Stimulated activated CD8-positive, alpha-beta memory T cell treated with anti-CD3 and anti-CD28 coated beads, Interleukin-15, amount 100 ng/mL, for 48 hours (primary cell): ENCODE data around the gene ZBTB8A.
"Not testable (repeated sequence)": the region's sequence is repeated elsewhere in the genome, so short reads cannot be mapped to it uniquely, and the experiment has no call there.

Experiments used
- DNase-seq, 2 donors: peaks; one replicate each; pipeline ENCODE4 v3.0.0-alpha.2; 2020; ENCODE audit warnings: low read depth in 2 of 2

ZBTB8A gene

DNA sequence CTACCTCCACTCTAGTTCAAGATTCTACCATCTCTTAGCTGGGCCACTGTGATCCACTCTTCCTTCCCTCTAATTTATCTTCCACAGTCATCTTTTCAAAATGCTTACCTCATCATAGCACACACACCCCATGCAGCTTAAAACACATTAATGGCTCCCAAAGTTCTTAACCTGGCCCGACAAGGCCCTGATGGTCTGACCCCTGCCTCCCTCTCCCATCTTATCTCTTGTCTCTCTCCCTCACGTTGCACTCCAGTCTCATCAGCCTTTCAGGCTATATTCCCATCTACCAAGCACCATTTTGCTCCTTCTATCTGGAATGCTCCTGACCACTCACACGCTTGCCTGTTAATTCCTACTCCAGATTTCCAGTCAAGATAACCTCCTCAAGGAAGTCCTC lies 2.5 kb upstream of the ZBTB8A start:
- no peak for DNase-seq

DNA sequence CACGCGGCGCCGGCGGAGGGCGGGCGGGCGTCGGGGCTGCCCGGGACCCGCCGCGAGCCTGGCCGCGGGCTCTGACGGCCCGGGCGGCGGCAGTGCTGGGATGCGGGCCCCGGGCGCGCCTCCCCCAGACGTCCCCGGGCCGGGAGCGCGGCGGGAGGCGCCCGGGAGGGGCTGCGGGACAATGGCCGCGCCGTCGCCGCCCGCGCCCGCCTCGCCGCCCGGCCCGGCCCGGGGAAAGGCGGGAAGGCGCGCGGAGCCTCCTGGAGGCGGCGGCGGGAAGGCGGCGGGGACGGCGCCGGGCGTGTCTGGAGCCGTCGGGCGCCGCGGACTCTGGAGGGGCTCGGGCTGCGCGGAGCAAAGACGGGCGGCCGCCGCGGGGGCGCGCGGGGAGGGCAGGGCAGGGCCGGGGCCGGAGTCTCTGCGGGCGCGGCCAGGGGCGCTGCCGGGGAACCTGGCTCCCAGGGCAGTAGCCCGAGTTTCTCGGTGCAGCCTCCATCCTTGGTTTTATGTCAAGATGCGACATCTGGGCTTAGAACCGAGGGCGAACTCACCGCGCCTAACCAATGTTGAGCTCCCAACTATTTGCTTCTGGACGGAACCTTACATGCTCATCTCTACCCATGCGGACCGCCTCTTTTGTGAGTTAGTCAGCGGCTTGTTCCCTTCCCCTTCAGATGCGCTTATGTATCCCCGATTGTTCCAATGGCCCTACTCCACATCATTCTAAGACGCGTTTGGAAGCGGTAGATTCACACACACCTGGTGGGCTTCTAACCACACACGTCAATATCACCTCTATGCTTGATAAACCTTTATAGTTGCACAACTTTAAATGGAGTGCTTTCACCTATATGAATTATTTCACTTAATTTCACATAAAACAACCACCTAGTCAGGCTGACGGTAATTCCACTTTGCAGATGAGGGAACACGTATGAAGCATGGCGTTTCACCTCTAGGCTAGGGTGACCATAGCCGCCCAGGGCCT lies 651 bp downstream of the ZBTB8A start:
- DNase-seq: no peak

DNA sequence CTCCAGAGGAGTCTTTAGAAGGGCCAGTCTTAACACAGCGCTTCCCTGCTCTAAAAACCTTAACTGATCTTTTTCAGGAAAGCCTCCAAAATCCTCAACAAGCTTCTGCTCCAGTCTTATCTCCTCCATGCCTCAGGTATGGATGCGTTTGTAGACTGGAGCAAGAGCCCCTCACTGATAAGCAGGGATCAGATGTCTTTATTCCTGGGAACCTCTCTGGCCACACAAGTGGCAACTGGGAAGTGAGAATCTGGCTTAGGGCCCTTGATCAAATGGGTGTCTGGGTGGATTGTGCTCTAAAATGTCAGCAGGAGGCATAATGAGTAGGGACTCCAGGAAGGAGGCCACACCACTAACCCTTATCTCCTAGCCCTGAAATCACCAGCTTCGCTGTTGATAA lies 1.4 kb downstream of the ZBTB8A start:
- DNase-seq: no peak

DNA sequence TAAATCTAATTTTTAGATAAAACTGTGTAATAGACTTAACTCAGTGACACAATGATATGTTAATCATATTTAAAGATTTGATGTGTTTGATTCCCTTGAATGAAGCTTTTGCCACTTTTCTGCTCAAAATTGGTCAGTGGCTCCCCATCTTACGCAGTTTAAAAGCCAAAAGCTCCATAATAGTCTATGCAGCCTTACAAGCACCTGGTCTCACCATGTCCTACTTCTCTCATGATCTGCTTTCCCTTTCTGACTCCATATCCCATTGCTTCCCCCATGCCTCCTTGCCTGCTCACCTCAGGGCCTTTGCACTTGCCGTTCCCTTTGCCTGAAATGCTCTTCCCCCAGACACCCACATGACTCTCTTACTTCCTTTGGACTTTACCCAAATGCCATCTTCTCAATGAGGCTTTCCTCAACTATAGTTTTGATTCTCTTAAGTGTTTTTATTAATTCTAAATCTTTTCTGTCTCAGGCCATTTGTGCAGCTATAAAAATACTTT lies 1.9 kb downstream of the ZBTB8A start:
- DNase-seq: no peak

DNA sequence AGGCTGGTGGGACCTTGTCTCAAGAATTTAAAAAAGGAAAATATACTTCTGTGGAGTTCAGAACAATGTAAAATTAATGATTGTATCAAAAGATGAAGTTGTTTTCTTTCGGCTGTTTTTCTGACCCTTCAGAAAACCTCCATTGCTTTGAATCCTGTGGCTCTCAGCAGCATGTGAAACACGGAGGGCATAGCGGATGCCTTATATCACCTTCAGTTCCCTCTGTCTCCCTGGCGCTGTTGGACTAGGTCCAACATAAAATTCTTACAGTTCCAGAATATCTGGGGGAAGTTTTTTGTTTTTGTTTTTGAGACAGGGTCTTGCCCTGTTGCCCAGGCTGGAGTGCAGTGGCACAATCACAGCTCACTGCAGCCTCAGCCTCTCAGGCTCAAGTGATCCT lies 7.4 kb downstream of the ZBTB8A start:
- DNase-seq: no peak

DNA sequence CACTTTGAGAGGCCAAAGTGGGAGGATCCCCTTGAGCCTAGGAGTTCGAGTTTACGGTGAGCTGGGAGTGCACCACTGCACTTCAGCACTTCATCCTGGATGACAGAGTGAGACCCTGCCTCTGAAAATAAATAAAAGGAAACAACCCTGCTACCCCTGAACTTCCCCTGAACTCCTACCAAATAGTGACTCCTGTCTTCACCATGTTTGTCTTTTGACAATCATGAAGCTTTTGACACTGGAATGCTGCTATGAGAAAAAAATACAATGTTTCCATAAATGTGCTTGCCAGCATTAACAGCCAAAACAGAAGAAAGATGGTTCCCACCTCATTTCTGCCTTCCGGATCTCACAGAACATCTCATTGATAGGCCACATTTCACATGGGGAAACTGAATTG lies 10.4 kb downstream of the ZBTB8A start:
- DNase-seq: no peak

DNA sequence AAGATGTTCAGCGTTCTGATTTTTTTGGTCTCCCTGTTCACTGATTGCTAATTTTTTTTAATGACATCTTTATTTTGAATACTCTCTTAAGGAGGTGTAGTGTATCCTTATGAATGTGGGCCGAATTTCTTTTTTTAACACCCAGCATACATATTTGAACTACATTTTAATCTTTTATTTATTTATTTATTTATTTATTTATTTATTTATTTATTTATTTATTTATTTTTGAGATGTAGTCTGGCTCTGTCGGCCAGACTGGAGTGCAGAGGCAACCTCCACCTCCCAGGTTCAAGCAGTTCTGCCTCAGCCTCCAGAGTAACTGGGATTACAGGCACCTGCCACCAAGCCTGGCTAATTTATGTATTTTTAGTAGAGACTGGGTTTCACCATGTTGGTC lies 15.1 kb downstream of the ZBTB8A start:
- DNase-seq: no peak

DNA sequence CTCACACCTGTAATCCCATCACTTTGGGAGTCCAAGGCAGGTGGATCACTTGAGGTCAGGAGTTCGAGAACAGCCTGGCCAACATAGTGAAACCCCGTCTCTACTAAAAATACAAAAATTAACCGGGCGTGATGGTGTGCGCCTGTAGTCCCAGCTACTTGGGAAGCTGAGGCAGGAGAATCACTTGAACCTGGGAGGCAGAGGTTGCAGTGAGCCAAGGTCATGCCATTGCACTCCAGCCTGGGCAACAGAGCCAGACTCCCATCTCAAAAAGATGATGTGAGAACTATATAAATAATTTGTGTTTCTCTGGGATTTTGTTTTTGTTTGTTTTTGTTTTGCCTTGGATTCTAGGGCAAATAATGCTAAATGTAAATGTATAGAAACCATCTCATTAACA lies 17.8 kb downstream of the ZBTB8A start:
- not testable (repeated sequence) for DNase-seq

DNA sequence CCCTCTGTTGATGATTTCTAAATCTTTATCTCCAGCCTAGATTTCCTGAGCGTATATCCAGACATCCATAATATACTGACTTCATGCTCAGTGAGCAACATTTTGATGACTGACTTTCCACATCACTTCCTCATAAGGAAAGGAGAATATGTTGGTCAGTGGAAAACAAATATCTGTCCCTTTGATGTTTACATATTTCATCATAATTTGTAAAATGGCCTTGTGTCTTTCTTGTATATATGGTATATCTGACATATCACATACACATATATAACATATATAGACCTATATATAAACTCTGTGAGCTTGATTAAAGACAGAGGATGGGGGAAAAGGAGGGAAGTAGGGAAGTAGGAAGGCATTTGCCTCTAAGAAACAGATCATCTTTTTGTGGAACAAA lies 18.6 kb downstream of the ZBTB8A start:
- no peak for DNase-seq

DNA sequence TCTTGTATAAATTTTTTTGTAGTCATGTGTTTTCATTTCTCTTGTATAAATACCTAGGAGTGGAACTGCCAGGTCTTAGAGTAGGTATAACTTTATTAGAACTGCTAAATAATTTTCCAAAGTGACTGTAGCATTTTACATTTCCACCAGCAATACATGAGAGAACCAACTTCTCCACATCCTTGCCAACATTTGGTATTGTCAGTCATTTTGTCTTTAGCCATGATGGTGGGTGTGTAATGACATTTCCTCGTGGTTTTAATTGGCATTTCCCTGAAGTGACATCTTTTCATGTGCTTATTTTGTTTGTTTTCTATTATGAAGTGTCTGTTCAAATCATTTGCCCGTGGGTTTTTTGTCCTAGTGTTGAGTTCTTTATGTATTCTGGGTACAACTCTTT lies 29.7 kb downstream of the ZBTB8A start:
- DNase-seq: no peak

DNA sequence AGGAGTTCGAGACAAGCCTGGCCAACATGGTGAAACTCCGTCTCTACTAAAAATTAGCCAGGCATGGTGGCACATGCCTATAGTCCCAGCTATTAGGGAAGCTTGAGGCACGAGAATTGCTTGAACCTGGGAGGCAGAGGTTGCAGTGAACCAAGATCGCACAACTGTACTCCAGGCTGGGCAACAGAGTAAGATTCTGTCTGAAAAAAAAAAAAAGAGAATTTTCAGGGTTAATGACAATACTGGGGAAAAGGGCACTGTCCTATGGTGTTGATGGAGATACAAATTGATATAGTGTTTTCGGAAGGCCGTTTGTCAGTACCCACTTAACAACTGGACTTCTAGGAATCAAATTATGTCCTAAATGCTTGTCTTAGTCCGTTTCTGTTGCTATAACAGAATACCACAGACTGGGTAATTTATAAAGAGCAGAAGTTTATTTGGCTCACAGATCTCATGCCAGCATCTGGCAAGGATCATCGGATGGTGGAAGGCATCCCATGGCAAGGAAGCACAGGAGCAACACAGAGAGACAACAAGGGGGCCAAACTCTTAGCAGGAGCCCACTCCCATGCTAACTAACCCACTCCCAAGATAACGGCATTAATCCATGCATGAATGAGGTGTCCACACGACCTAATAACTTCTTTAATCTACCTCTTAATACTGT lies 41.3 kb downstream of the ZBTB8A start:
- DNase-seq: no peak

DNA sequence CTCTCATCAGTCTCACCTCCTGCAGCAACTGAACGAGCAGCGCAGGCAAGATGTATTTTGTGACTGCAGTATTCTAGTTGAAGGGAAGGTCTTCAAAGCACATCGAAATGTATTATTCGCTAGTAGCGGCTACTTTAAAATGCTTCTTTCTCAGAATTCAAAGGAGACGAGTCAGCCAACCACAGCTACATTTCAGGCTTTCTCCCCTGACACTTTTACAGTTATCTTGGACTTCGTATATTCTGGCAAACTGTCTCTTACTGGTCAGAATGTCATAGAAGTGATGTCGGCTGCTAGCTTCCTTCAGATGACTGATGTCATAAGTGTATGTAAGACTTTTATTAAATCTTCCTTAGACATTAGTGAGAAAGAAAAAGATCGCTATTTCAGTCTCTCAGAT lies 53.7 kb downstream of the ZBTB8A start:
- DNase-seq: no peak

DNA sequence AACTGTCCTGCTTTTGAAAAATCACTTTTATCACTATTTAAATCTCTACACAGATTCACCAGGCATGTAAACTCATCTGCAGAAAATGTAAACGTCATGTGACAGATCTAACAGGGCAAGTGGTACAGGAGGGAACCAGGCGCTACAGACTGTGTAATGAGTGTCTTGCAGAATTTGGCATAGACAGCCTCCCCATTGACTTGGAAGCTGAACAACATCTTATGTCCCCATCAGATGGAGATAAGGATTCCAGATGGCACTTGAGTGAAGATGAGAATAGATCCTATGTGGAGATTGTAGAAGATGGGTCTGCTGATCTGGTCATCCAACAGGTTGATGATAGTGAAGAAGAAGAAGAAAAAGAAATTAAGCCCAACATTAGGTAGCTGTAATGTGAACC lies 60.8 kb downstream of the ZBTB8A start:
- no peak for DNase-seq

DNA sequence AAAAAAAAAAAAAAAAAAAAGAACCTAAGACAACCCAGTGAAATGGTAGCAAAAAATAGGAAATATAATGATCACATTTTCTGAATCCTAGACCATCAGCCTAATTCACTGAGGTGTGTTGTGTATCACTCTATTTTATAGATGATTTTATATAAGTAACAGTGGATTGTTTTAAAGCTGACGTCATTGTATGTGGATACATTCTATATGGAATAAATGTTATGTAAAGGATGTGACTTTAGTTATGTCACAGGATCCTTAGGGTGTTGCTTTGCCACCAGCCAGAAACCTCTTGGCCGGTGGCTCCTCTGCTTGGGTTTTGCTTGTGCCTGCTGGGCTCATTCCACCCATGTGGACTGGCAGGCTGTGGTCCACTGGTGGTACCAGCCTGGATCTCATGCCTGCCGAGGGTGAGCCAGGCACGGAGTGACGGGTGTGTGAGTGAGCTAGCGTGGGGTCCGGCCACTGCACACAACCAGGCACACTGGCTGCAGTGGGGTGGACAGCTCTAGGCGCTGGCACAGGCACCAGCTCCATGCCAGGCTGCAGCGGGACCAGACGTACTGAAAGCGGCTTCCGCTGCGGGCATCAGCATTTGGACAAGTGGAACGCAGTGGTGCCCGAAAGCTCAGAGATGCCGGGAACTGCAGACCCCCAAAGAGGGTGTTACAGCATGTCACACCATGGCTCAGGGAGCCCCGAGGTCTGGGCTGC lies 66.6 kb downstream of the ZBTB8A start:
- no peak for DNase-seq

DNA sequence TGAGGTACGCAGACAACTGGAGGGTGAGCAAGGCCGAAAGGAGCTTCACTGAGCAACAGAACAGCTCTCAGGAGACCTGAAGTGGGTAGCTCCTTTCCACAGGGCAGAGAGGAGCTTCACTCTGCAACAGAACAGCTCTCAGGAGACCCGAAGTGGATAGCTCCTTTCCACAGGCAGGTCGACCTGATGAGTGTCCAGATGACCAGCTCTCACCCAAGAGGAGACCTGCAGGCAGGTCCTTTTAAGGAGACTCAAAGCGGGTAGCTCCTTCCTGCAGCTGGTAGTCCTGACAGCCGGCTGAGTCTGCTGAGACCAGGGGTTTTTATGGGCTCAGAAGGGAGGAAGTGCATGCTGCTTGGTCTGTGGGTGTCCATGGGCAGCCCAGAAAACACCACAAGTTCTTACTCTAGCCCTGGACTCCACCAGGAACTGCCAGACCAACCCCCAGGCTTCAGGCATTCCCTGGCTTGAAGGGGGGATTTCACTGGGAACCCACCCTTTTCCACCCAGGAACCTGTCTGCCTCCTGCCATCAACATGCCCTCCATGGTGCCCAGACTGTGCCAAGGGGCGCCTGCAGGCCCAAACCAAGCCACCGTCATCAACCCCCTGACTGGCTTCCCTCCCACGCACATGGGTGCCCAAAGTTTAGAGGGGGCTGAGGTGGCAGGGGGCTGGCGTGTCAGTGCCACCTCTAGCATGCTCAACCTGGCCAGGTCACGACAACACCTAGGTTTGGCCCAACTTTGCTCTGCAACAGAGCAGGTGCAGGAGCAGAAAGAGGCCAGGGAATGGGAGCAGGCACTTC lies 67.5 kb downstream of the ZBTB8A start:
- no peak for DNase-seq

DNA sequence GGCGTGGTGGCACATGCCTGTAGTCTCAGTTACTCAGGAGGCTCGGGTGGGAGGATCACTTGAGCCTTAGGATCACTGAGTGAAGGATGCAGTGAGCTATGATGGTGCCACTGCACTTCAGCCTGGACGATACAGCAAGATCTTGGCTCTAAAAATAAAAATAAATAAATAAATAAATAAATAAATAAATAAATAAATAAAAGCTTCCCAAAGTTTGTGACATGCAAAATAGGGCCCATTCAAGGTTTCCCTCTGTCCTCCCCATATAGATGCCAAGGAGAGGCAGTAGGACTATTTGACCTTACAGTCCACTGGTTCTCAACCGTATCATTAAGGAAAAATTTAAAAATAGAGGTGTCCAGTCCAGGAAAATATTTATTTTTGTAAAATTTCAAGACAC lies 70.0 kb downstream of the ZBTB8A start:
- no peak for DNase-seq

DNA sequence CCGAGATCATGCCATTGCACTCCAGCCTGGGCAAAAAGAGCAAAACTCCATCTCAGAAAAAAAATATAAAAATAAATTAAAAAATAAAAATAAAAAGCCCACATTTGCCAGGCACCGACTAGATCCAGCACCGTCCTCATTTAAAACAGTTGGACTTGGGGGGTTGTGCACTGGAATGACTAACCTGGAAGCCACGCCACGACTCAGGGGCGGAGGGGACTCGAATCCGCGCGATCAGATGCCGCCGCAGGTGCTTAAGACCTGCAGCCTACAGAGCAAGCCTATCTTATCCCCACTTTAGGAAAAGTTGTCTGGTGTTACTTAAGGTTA lies 72.6 kb downstream of the ZBTB8A start:
- DNase-seq: no peak

DNA sequence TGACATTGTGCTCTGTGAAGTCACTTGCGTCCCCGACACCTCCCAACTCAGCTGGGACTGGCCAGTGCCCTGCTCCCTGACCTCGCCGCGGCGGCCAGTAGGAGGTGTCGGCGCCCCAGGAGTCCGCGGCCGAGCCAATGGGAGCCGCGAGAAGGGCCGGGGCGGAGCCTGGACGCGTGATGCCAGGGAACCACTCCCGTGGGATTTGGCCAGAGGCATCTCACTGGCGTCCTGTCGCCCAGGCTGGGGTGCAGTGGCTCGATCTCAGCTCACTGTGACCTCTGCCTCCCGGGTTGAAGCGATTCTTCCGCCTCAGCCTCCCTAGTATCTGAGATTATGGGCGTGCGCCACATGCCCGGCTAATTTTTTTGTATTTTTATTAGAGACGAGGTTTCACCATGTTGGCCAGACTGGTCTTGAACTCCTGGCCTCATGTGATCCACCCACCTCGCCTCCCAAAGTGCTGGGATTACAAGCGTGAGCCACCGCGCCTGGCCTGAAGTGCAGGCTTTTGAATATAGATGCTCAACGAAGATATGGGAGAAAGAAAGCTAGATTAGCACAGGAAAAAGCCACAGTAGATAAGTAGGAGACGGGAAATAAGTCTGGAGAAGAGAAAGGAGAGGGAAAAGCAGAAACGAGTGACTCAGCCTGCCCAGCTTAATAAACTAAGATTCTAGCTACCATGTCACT lies 73.1 kb downstream of the ZBTB8A start:
- peak; percentile 34 to 58 for DNase-seq

DNA sequence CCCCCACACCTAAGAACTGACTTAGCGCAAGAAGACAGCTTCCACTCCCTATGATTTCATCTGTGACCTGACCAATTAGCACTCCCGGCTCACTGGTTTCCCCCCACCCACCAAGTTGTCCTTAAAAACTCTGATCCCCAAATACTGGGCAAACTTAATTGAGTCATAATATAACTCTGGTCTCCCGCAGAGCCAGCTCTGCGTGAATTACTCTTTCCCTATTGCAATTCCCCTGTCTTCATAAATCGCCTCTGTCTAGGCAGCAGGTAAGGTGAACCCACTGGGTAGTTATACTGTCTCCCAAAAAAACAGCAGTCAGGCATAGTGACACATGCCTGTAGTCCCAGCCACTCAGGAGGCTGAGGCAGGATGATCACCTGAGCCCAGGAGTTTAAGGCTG lies 74.2 kb downstream of the ZBTB8A start:
- DNase-seq: no peak

DNA sequence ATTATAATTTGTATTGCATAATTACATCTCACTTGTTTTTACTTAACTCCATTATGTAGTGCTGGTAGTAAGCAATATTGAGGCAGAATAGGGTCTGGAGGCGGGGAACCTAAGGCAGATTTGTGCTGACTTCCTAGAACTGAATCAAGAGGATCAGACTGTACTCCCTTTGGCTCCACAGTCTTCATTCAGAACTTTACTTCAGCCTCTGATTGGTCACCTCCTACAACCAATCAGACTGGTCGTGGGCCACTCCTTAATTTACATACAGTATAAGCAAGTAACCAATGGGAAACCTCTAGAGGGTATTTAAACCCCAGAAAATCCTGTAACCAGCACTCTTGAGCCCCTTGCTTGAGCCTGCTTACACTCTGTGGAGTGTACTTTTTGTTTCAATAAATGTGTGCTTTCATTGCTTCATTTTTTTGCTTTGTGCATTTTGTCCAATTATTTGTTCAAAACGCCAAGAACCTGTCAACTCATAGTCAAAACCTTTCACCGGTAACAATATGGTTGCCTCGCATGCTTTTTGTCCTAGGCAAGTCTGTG lies 79.5 kb downstream of the ZBTB8A start:
- no peak for DNase-seq
